ENCODE data around the gene MS4A15. TPM values are rescaled to one million over a fixed set of nuclear protein-coding genes. Genes with fewer than 3 reads are reported as not detected.
A peak's percentile ranks its signal among the peaks of the same experiment; 100 is the strongest.
"Not testable (repeated sequence)": the region's sequence is repeated elsewhere in the genome, so short reads cannot be mapped to it uniquely, and the experiment has no call there.

Gene MS4A15
- total RNA-seq: under 0.01 TPM in 1 of 2 replicates, not detected in the other

- DNase-seq (ENCODE audit: low read depth in 2 of 2): peak in 1 of 2 donors; percentile 26
Measured at GRCh38 chr11:60756307-60757032, at the start of gene MS4A15. TSS of gene MS4A15 (plus strand) at chr11:60756867. CDS start at chr11:60763734, 6,867 bp downstream.

- DNase-seq (ENCODE audit: low read depth in 2 of 2): no peak
Measured at GRCh38 chr11:60706931-60707330, 49.7 kb upstream of the MS4A15 start.

GRCh38 chr11:60710482-60710881, 46.2 kb upstream of the MS4A15 start:
- DNase-seq (ENCODE audit: low read depth in 2 of 2): no peak

GRCh38 chr11:60711276-60711675, 45.4 kb upstream of the MS4A15 start:
- no peak for DNase-seq (ENCODE audit: low read depth in 2 of 2)

- DNase-seq (ENCODE audit: low read depth in 2 of 2): not testable (repeated sequence)
Measured at GRCh38 chr11:60713423-60713822, 43.2 kb upstream of the MS4A15 start.

GRCh38 chr11:60717956-60718355, 38.7 kb upstream of the MS4A15 start:
- DNase-seq (ENCODE audit: low read depth in 2 of 2): no peak

- no peak for DNase-seq (ENCODE audit: low read depth in 2 of 2)
Measured at GRCh38 chr11:60718524-60719316, 37.9 kb upstream of the MS4A15 start.

GRCh38 chr11:60719391-60719790, 37.3 kb upstream of the MS4A15 start:
- DNase-seq (ENCODE audit: low read depth in 2 of 2): no peak

GRCh38 chr11:60720460-60720859, 36.2 kb upstream of the MS4A15 start:
- no peak for DNase-seq (ENCODE audit: low read depth in 2 of 2)

- no peak for DNase-seq (ENCODE audit: low read depth in 2 of 2)
Measured at GRCh38 chr11:60724420-60724819, 32.2 kb upstream of the MS4A15 start, which contains the start of gene MS4A18. TSS of gene MS4A18 (plus strand) at chr11:60724720.

GRCh38 chr11:60725592-60725991, 31.1 kb upstream of the MS4A15 start:
- no peak for DNase-seq (ENCODE audit: low read depth in 2 of 2)

- no peak for DNase-seq (ENCODE audit: low read depth in 2 of 2)
Measured at GRCh38 chr11:60731586-60731985, 25.1 kb upstream of the MS4A15 start.

GRCh38 chr11:60734279-60734678, 22.4 kb upstream of the MS4A15 start:
- no peak for DNase-seq (ENCODE audit: low read depth in 2 of 2)

- no peak for DNase-seq (ENCODE audit: low read depth in 2 of 2)
Measured at GRCh38 chr11:60739114-60739513, 17.6 kb upstream of the MS4A15 start.

- DNase-seq (ENCODE audit: low read depth in 2 of 2): no peak
Measured at GRCh38 chr11:60740573-60740972, 16.1 kb upstream of the MS4A15 start.

- DNase-seq (ENCODE audit: low read depth in 2 of 2): no peak
Measured at GRCh38 chr11:60741421-60741820, 15.2 kb upstream of the MS4A15 start.

GRCh38 chr11:60743058-60743457, 13.6 kb upstream of the MS4A15 start:
- DNase-seq (ENCODE audit: low read depth in 2 of 2): no peak

GRCh38 chr11:60744114-60744513, 12.6 kb upstream of the MS4A15 start:
- no peak for DNase-seq (ENCODE audit: low read depth in 2 of 2)

GRCh38 chr11:60747359-60747873, 9.3 kb upstream of the MS4A15 start:
- DNase-seq (ENCODE audit: low read depth in 2 of 2): no peak

GRCh38 chr11:60748225-60748624, 8.4 kb upstream of the MS4A15 start:
- no peak for DNase-seq (ENCODE audit: low read depth in 2 of 2)

- no peak for DNase-seq (ENCODE audit: low read depth in 2 of 2)
Measured at GRCh38 chr11:60748821-60749220, 7.8 kb upstream of the MS4A15 start.

- DNase-seq (ENCODE audit: low read depth in 2 of 2): no peak
Measured at GRCh38 chr11:60750911-60751310, 5.8 kb upstream of the MS4A15 start.

GRCh38 chr11:60753309-60753708, 3.4 kb upstream of the MS4A15 start:
- DNase-seq (ENCODE audit: low read depth in 2 of 2): no peak
